OCI-LY1 (cell line): ENCODE data around the gene NPR2.

Experiments
- H2AFZ ChIP-seq: fragments of 200-600 bp; sonication (generic), shearing (Covaris generic); 2 replicates; pipeline ENCODE4 v1.6.0; 2014; ENCODE audit warnings: antibody characterized with exemption, mild to moderate bottlenecking, low read length
- H3F3A ChIP-seq: fragments of 200-600 bp; sonication (generic), shearing (Covaris generic); 2 replicates; pipeline ENCODE4 v1.6.0; 2014; ENCODE audit warnings: mild to moderate bottlenecking, antibody characterized with exemption, low read length, moderate library complexity; ENCODE audit not compliant: insufficient read depth
- H3K27ac ChIP-seq: fragments of 200-600 bp; sonication (generic); 2 replicates; pipeline ENCODE4 v1.5.1; 2014; ENCODE audit warnings: low read length, mixed run types, mild to moderate bottlenecking, low read depth; ENCODE audit not compliant: poor library complexity, severe bottlenecking
- H3K27me3 ChIP-seq: fragments of 200-600 bp; sonication (generic); 2 replicates; pipeline ENCODE4 v1.6.0; 2014; ENCODE audit warnings: antibody characterized with exemption, mild to moderate bottlenecking, low read length, moderate library complexity; ENCODE audit not compliant: insufficient read depth
- H3K36me3 ChIP-seq: fragments of 200-600 bp; sonication (generic); 2 replicates; pipeline ENCODE4 v1.6.1; 2014; ENCODE audit warnings: mild to moderate bottlenecking, antibody characterized with exemption, low read length, moderate library complexity, mixed read lengths; ENCODE audit not compliant: insufficient read depth
- H3K4me1 ChIP-seq: fragments of 200-600 bp; sonication (generic); 2 replicates; pipeline ENCODE4 v1.5.1; 2014; ENCODE audit warnings: mild to moderate bottlenecking, low read length, moderate library complexity; ENCODE audit not compliant: insufficient read depth, severe bottlenecking
- H3K4me2 ChIP-seq: fragments of 200-600 bp; sonication (generic), shearing (Covaris generic); 2 replicates; pipeline ENCODE4 v1.6.1; 2014; ENCODE audit warnings: low read length
- H3K4me3 ChIP-seq: fragments of 200-600 bp; sonication (generic); 2 replicates; pipeline ENCODE4 v1.5.1; 2014; ENCODE audit warnings: low read length, low read depth, mild to moderate bottlenecking, mixed read lengths; ENCODE audit not compliant: poor library complexity, severe bottlenecking
- H3K79me2 ChIP-seq: fragments of 200-600 bp; shearing (Covaris generic); 2 replicates; pipeline ENCODE4 v1.6.1; 2016; ENCODE audit warnings: mixed run types, low read length, mixed read lengths; ENCODE audit not compliant: insufficient read depth
- H3K9ac ChIP-seq: fragments of 200-600 bp; sonication (generic), shearing (Covaris generic); 2 replicates; pipeline ENCODE4 v1.6.1; 2014; ENCODE audit warnings: mild to moderate bottlenecking, low read length, mixed read lengths
- H3K9me2 ChIP-seq: fragments of 200-600 bp; sonication (generic), shearing (Covaris generic); 2 replicates; pipeline ENCODE4 v1.6.1; 2014; ENCODE audit warnings: low read depth, mild to moderate bottlenecking, low read length, mixed read lengths
- H3K9me3 ChIP-seq: fragments of 200-600 bp; shearing (Covaris generic); 2 replicates; pipeline ENCODE4 v1.6.1; 2014; ENCODE audit warnings: low read length, mixed read lengths
- H4K20me1 ChIP-seq: fragments of 200-600 bp; sonication (generic), shearing (Covaris generic); 2 replicates; pipeline ENCODE4 v1.6.0; 2016; ENCODE audit warnings: mild to moderate bottlenecking, low read length; ENCODE audit not compliant: insufficient read depth
- CTCF ChIP-seq: fragments of 200-600 bp; sonication (generic), shearing (Covaris generic); IDR thresholded peaks from 2 replicates; pipeline ENCODE4 v1.5.1; 2017; ENCODE audit warnings: mild to moderate bottlenecking, antibody characterized with exemption, low read length, moderate library complexity, mixed read lengths
- EZH2 ChIP-seq: fragments of 200-600 bp; sonication (generic), shearing (Covaris generic); IDR thresholded peaks from 2 replicates; pipeline ENCODE4 v1.8.0; 2017; ENCODE audit warnings: borderline replicate concordance, mixed run types, mild to moderate bottlenecking, antibody characterized with exemption, low read length, moderate library complexity, mixed read lengths

The NPR2 gene

GRCh38 chr9:35814106-35814840, 22.9 kb downstream of the NPR2 start:
- Histone ChIP-seq H3K9ac (peak overlapping the region; percentile 91), H3K79me2 (no peaks in the 10 kb centered on the region), H3K4me1 (peaks cover 33% of the 10 kb centered on the region), H3K9me2 (no peaks in the 10 kb centered on the region), H3K36me3 (no peaks in the 10 kb centered on the region; the same call in none of the 2 replicates), H3K27me3 (no peaks in the 10 kb centered on the region), H4K20me1 (no peaks in the 10 kb centered on the region), H3K27ac (peak overlapping the region; percentile 78), H3K4me3 (peak overlapping the region; percentile 77), H3K4me2 (peak overlapping the region; percentile 79), H3K9me3 (no peaks in the 10 kb centered on the region), H2AFZ (no peak overlapping the region), H3F3A (no peaks in the 10 kb centered on the region)
- TF ChIP-seq EZH2, result no peak
- peak; percentile 32; the same call in 1 of the 2 replicates for TF ChIP-seq CTCF

- Histone ChIP-seq H3K27ac (peak within 1 kb of the TSS; percentile 78), H3K4me2 (peak within 1 kb of the TSS; percentile 79), H2AFZ (peak within 1 kb of the TSS; percentile 92), H4K20me1 (no peaks in the 10 kb centered on the region), H3K4me1 (peaks cover 33% of the 10 kb centered on the region), H3K27me3 (no peaks in the 10 kb centered on the region), H3F3A (no peaks in the 10 kb centered on the region), H3K4me3 (peak within 1 kb of the TSS; percentile 77), H3K36me3 (no peaks in the 10 kb centered on the region; the same call in none of the 2 replicates), H3K9me2 (no peaks in the 10 kb centered on the region), H3K79me2 (no peaks in the 10 kb centered on the region), H3K9me3 (no peaks in the 10 kb centered on the region), H3K9ac (peak within 1 kb of the TSS; percentile 91)
- TF ChIP-seq EZH2 (no peak), CTCF (no peak)
These were observed 23.6 kb downstream of the NPR2 start, which contains the start of gene HINT2 for GRCh38 chr9:35814841-35815543. Gene HINT2, minus strand, starts transcription at chr9:35815042. Its CDS starts 63 bp downstream, at chr9:35814979.

- Histone ChIP-seq H4K20me1 (no peaks in the 10 kb centered on the region), H3K36me3 (no peaks in the 10 kb centered on the region; the same call in none of the 2 replicates), H3K79me2 (no peaks in the 10 kb centered on the region), H3K4me1 (peaks cover 28% of the 10 kb centered on the region), H3K27me3 (no peaks in the 10 kb centered on the region), H3K9me2 (no peaks in the 10 kb centered on the region), H3K9ac (no peak overlapping the region), H3K9me3 (no peaks in the 10 kb centered on the region), H3K27ac (no peak overlapping the region), H3F3A (no peaks in the 10 kb centered on the region), H3K4me2 (no peak overlapping the region), H3K4me3 (no peak overlapping the region), H2AFZ (no peak overlapping the region)
- TF ChIP-seq EZH2 (no peak), CTCF (no peak)
These were observed 25.3 kb downstream of the NPR2 start for GRCh38 chr9:35816708-35817107.
